Measurements from ENCODE around the gene LAMA5.

The LAMA5 gene

GRCh38 chr20:62323146-62323979 is 43.7 kb downstream of the LAMA5 start:
- H3K27me3 ChIP-seq (ENCODE audit: low read depth, low read length) = no peaks in the 10 kb centered on the region
- H3K4me3 ChIP-seq (ENCODE audit: low read depth in 1 of 2, low read length in 2 of 2) = no peak overlapping the region
- H3K9me3 ChIP-seq (ENCODE audit: control insufficient read depth in 1 of 2, low read length in 2 of 2) = no peaks in the 10 kb centered on the region
- H3K36me3 ChIP-seq (ENCODE audit: control insufficient read depth in 1 of 2, insufficient read depth in 2 of 2, low read length in 2 of 2) = peaks cover 3 to 79% of the 10 kb centered on the region in 2 donors
- no peaks in the 10 kb centered on the region for H3K4me1 ChIP-seq (ENCODE audit: control insufficient read depth in 1 of 2, insufficient read depth in 2 of 2, low read length in 2 of 2)
- no peak overlapping the region for H3K27ac ChIP-seq (ENCODE audit: low read length)

- Histone ChIP-seq H3K9me3 (ENCODE audit: control insufficient read depth in 1 of 2, low read length in 2 of 2) (no peaks in the 10 kb centered on the region), H3K36me3 (ENCODE audit: control insufficient read depth in 1 of 2, insufficient read depth in 2 of 2, low read length in 2 of 2) (peaks cover 3 to 72% of the 10 kb centered on the region in 2 donors), H3K27ac (ENCODE audit: low read length) (no peak overlapping the region), H3K4me1 (ENCODE audit: control insufficient read depth in 1 of 2, insufficient read depth in 2 of 2, low read length in 2 of 2) (no peaks in the 10 kb centered on the region), H3K4me3 (ENCODE audit: low read depth in 1 of 2, low read length in 2 of 2) (no peak overlapping the region), H3K27me3 (ENCODE audit: low read depth, low read length) (no peaks in the 10 kb centered on the region)
Observed at GRCh38 chr20:62322492-62323041, 44.5 kb downstream of the LAMA5 start.

- Histone ChIP-seq H3K27me3 (ENCODE audit: low read depth, low read length) (no peaks in the 10 kb centered on the region), H3K4me1 (ENCODE audit: control insufficient read depth in 1 of 2, insufficient read depth in 2 of 2, low read length in 2 of 2) (no peaks in the 10 kb centered on the region), H3K27ac (ENCODE audit: low read length) (no peak overlapping the region), H3K4me3 (ENCODE audit: low read depth in 1 of 2, low read length in 2 of 2) (no peak overlapping the region), H3K36me3 (ENCODE audit: control insufficient read depth in 1 of 2, insufficient read depth in 2 of 2, low read length in 2 of 2) (peaks cover 3 to 72% of the 10 kb centered on the region in 2 donors), H3K9me3 (ENCODE audit: control insufficient read depth in 1 of 2, low read length in 2 of 2) (no peaks in the 10 kb centered on the region)
Observed at GRCh38 chr20:62321975-62322374, 45.1 kb downstream of the LAMA5 start.

GRCh38 chr20:62321521-62321948 is 45.6 kb downstream of the LAMA5 start:
- Histone ChIP-seq H3K27me3 (ENCODE audit: low read depth, low read length) (no peaks in the 10 kb centered on the region), H3K27ac (ENCODE audit: low read length) (no peak overlapping the region), H3K4me1 (ENCODE audit: control insufficient read depth in 1 of 2, insufficient read depth in 2 of 2, low read length in 2 of 2) (no peaks in the 10 kb centered on the region), H3K9me3 (ENCODE audit: control insufficient read depth in 1 of 2, low read length in 2 of 2) (no peaks in the 10 kb centered on the region), H3K4me3 (ENCODE audit: low read depth in 1 of 2, low read length in 2 of 2) (no peak overlapping the region), H3K36me3 (ENCODE audit: control insufficient read depth in 1 of 2, insufficient read depth in 2 of 2, low read length in 2 of 2) (peaks cover 5 to 72% of the 10 kb centered on the region in 2 donors)

GRCh38 chr20:62320581-62321354 is 46.3 kb downstream of the LAMA5 start:
- no peaks in the 10 kb centered on the region for H3K4me1 ChIP-seq (ENCODE audit: control insufficient read depth in 1 of 2, insufficient read depth in 2 of 2, low read length in 2 of 2)
- no peak overlapping the region for H3K4me3 ChIP-seq (ENCODE audit: low read depth in 1 of 2, low read length in 2 of 2)
- no peaks in the 10 kb centered on the region for H3K27me3 ChIP-seq (ENCODE audit: low read depth, low read length)
- no peak overlapping the region for H3K27ac ChIP-seq (ENCODE audit: low read length)
- no peaks in the 10 kb centered on the region for H3K9me3 ChIP-seq (ENCODE audit: control insufficient read depth in 1 of 2, low read length in 2 of 2)
- H3K36me3 ChIP-seq (ENCODE audit: control insufficient read depth in 1 of 2, insufficient read depth in 2 of 2, low read length in 2 of 2) = peaks cover 7 to 72% of the 10 kb centered on the region in 2 donors

GRCh38 chr20:62319346-62319909 is 47.7 kb downstream of the LAMA5 start:
- H3K36me3 ChIP-seq (ENCODE audit: control insufficient read depth in 1 of 2, insufficient read depth in 2 of 2, low read length in 2 of 2) = peaks cover 4 to 73% of the 10 kb centered on the region in 2 donors

GRCh38 chr20:62318400-62319345 is 48.4 kb downstream of the LAMA5 start:
- Histone ChIP-seq H3K27me3 (ENCODE audit: low read depth, low read length) (no peaks in the 10 kb centered on the region), H3K36me3 (ENCODE audit: control insufficient read depth in 1 of 2, insufficient read depth in 2 of 2, low read length in 2 of 2) (peaks cover 4 to 73% of the 10 kb centered on the region in 2 donors), H3K4me1 (ENCODE audit: control insufficient read depth in 1 of 2, insufficient read depth in 2 of 2, low read length in 2 of 2) (no peaks in the 10 kb centered on the region), H3K27ac (ENCODE audit: low read length) (no peak overlapping the region), H3K9me3 (ENCODE audit: control insufficient read depth in 1 of 2, low read length in 2 of 2) (no peaks in the 10 kb centered on the region), H3K4me3 (ENCODE audit: low read depth in 1 of 2, low read length in 2 of 2) (no peak overlapping the region)

More at GRCh38 chr20:62319346-62319909, 47.7 kb downstream of the LAMA5 start:
- Histone ChIP-seq H3K9me3 (ENCODE audit: control insufficient read depth in 1 of 2, low read length in 2 of 2) (no peaks in the 10 kb centered on the region), H3K27me3 (ENCODE audit: low read depth, low read length) (no peaks in the 10 kb centered on the region), H3K4me3 (ENCODE audit: low read depth in 1 of 2, low read length in 2 of 2) (no peak overlapping the region), H3K27ac (ENCODE audit: low read length) (no peak overlapping the region), H3K4me1 (ENCODE audit: control insufficient read depth in 1 of 2, insufficient read depth in 2 of 2, low read length in 2 of 2) (no peaks in the 10 kb centered on the region)

- H3K9me3 ChIP-seq (ENCODE audit: control insufficient read depth in 1 of 2, low read length in 2 of 2) = no peaks in the 10 kb centered on the region
- no peak overlapping the region for H3K27ac ChIP-seq (ENCODE audit: low read length)
- H3K27me3 ChIP-seq (ENCODE audit: low read depth, low read length) = no peaks in the 10 kb centered on the region
- H3K4me1 ChIP-seq (ENCODE audit: control insufficient read depth in 1 of 2, insufficient read depth in 2 of 2, low read length in 2 of 2) = no peaks in the 10 kb centered on the region
- peaks cover 4 to 81% of the 10 kb centered on the region in 2 donors for H3K36me3 ChIP-seq (ENCODE audit: control insufficient read depth in 1 of 2, insufficient read depth in 2 of 2, low read length in 2 of 2)
- no peak overlapping the region for H3K4me3 ChIP-seq (ENCODE audit: low read depth in 1 of 2, low read length in 2 of 2)
Observed at GRCh38 chr20:62317167-62317655, 49.9 kb downstream of the LAMA5 start.

- Histone ChIP-seq H3K4me3 (ENCODE audit: low read depth in 1 of 2, low read length in 2 of 2) (no peak overlapping the region), H3K4me1 (ENCODE audit: control insufficient read depth in 1 of 2, insufficient read depth in 2 of 2, low read length in 2 of 2) (no peaks in the 10 kb centered on the region), H3K36me3 (ENCODE audit: control insufficient read depth in 1 of 2, insufficient read depth in 2 of 2, low read length in 2 of 2) (peaks cover 4 to 82% of the 10 kb centered on the region in 2 donors), H3K27ac (ENCODE audit: low read length) (no peak overlapping the region), H3K27me3 (ENCODE audit: low read depth, low read length) (no peaks in the 10 kb centered on the region), H3K9me3 (ENCODE audit: control insufficient read depth in 1 of 2, low read length in 2 of 2) (no peaks in the 10 kb centered on the region)
Observed at GRCh38 chr20:62316331-62317166, 50.6 kb downstream of the LAMA5 start.

- no peaks in the 10 kb centered on the region for H3K9me3 ChIP-seq (ENCODE audit: control insufficient read depth in 1 of 2, low read length in 2 of 2)
- H3K4me3 ChIP-seq (ENCODE audit: low read depth in 1 of 2, low read length in 2 of 2) = no peak overlapping the region
- H3K36me3 ChIP-seq (ENCODE audit: control insufficient read depth in 1 of 2, insufficient read depth in 2 of 2, low read length in 2 of 2) = peaks cover 4 to 87% of the 10 kb centered on the region in 2 donors
- no peak overlapping the region for H3K27ac ChIP-seq (ENCODE audit: low read length)
- no peaks in the 10 kb centered on the region for H3K27me3 ChIP-seq (ENCODE audit: low read depth, low read length)
- no peaks in the 10 kb centered on the region for H3K4me1 ChIP-seq (ENCODE audit: control insufficient read depth in 1 of 2, insufficient read depth in 2 of 2, low read length in 2 of 2)
Observed at GRCh38 chr20:62315773-62316172, 51.3 kb downstream of the LAMA5 start.

Measured in muscle layer of duodenum (tissue), 2 donors.